Measurements from ENCODE around the gene HOMEZ. TPM values are rescaled to one million over a fixed set of nuclear protein-coding genes. Genes with fewer than 3 reads are reported as not detected.
A peak's percentile ranks its signal among the peaks of the same experiment; 100 is the strongest.

Gene HOMEZ
- total RNA-seq, 1 donor from 2014 or later, result 11.0 TPM

DNA sequence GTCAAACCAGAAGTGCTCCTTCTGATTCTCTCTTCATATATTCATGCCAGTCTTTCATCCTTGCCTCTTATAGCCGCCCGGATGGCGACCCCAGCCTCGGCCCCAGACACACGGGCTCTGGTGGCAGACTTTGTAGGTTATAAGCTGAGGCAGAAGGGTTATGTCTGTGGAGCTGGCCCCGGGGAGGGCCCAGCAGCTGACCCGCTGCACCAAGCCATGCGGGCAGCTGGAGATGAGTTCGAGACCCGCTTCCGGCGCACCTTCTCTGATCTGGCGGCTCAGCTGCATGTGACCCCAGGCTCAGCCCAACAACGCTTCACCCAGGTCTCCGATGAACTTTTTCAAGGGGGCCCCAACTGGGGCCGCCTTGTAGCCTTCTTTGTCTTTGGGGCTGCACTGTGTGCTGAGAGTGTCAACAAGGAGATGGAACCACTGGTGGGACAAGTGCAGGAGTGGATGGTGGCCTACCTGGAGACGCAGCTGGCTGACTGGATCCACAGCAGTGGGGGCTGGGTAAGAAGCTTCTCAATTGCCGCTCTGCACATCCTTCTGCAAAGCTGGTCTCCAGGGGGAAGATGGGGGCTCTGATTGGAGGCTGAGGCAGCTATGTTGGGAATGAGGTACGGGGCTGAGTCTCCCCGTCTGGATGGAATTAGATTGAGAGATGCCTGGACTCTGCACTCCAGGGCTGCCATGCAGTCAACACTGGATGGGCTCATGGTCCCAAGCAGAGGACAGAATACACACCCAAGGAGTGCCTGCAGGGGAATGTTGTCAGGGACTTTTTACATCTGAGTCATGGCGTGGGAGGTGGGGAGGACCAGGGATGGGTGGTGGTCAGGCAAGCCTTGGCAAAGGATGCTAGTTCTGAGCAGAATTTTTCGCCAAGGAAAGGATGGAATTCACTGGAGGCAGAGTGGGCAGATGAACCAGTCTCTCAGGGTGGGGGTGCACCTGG is 22.0 kb upstream of the HOMEZ start:
- DNase-seq (no peak), ATAC-seq (no peak)
- H3K4me1 ChIP-seq, result peaks cover 31% of the 10 kb centered on the region

GRCh38 chr14:23307146-23307530 is 21.2 kb upstream of the HOMEZ start:
- peaks cover 19% of the 10 kb centered on the region for H3K36me3 ChIP-seq
- no peak for DNase-seq
- TF ChIP-seq, protein P1, sequence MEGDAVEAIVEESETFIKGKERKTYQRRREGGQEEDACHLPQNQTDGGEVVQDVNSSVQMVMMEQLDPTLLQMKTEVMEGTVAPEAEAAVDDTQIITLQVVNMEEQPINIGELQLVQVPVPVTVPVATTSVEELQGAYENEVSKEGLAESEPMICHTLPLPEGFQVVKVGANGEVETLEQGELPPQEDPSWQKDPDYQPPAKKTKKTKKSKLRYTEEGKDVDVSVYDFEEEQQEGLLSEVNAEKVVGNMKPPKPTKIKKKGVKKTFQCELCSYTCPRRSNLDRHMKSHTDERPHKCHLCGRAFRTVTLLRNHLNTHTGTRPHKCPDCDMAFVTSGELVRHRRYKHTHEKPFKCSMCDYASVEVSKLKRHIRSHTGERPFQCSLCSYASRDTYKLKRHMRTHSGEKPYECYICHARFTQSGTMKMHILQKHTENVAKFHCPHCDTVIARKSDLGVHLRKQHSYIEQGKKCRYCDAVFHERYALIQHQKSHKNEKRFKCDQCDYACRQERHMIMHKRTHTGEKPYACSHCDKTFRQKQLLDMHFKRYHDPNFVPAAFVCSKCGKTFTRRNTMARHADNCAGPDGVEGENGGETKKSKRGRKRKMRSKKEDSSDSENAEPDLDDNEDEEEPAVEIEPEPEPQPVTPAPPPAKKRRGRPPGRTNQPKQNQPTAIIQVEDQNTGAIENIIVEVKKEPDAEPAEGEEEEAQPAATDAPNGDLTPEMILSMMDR (IDR thresholded peaks at IDR 0.05), result no peak
- intact Hi-C loops (cut with DNase I), result no loop called here
- H3K27ac ChIP-seq, result peak overlapping the region; percentile 89
- peaks cover 33% of the 10 kb centered on the region for H3K4me1 ChIP-seq
- H3K4me3 ChIP-seq, result peak overlapping the region; percentile 79
- no peaks in the 10 kb centered on the region for H3K27me3 ChIP-seq
- no peaks in the 10 kb centered on the region for H3K9me3 ChIP-seq
- no peak for ATAC-seq

More for the DNA sequence above, 22.0 kb upstream of the HOMEZ start:
- no peak overlapping the region for H3K27ac ChIP-seq
- intact Hi-C loops (cut with DNase I), result no loop called here
- H3K36me3 ChIP-seq, result peaks cover 19% of the 10 kb centered on the region
- peak overlapping the region; percentile 79 for H3K4me3 ChIP-seq
- no peaks in the 10 kb centered on the region for H3K27me3 ChIP-seq
- TF ChIP-seq, protein P1 (IDR thresholded peaks at IDR 0.05), result no peak
- H3K9me3 ChIP-seq, result no peaks in the 10 kb centered on the region

DNA sequence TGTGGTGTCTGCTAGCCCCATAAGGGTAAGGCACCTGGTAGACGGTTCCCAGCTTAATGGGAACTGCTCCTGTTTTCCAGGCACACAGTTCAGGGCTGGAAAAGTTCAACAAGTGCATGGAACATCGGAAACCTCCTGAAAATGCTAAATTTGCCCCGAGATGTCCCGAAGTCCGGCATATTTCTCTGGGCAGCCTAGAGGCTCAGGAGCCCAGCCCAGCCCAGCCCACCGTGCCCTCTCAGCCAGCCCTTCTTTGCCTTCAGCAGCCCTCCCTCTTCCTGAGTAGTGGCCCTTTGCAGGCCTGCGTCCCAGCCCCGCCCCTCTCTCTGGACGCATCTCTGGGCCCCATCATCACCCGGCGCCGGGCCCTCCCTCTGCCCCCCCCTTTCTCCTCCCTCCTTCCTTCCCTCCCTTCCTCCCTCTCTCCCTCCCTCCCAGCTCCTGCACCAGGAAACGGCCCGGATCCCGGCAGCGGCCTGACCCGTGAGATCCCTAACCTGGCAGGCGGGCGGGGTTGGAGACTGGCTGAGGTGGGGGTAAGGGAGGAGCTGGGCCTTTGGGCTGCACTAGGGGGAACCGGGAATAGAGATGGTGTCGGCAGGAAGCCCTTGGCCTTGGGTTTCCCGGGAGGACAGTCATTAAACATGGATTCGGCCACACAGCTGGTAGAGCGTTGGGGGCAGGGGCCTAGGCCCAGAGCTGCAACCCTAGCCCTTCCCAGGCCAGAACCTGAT is 20.6 kb upstream of the HOMEZ start, which contains the start of gene BCL2L2:
TSS of gene BCL2L2 (plus strand) at position 422 of the 734 bp plus-strand sequence. CDS start 935 bp downstream, outside the sequence.
- Histone ChIP-seq H3K36me3 (peaks cover 19% of the 10 kb centered on the region), H3K4me1 (peaks cover 33% of the 10 kb centered on the region), H3K27me3 (no peaks in the 10 kb centered on the region), H3K27ac (peak within 1 kb of the TSS; percentile 89), H3K4me3 (peak within 1 kb of the TSS; percentile 79), H3K9me3 (no peaks in the 10 kb centered on the region)
- ATAC-seq (peak; percentile 82), DNase-seq (peak; percentile 95)
- intact Hi-C loops (cut with DNase I), result no loop called here
- TF ChIP-seq, protein P1 (IDR thresholded peaks at IDR 0.05), result no peak

GRCh38 chr14:23302290-23303225 is 16.6 kb upstream of the HOMEZ start, which contains the start of gene PPP1R3E:
PPP1R3E (minus strand) TSS chr14:23302859; CDS start chr14:23302576, 283 bp downstream.
- peaks cover 36% of the 10 kb centered on the region for H3K4me1 ChIP-seq
- intact Hi-C loops (cut with DNase I), result no loop called here
- DNase-seq (peak; percentile 88), ATAC-seq (peak; percentile 49)
- H3K4me3 ChIP-seq, result peak within 1 kb of the TSS; percentile 66
- TF ChIP-seq, protein P1 (IDR thresholded peaks at IDR 0.05), result no peak
- H3K27me3 ChIP-seq, result no peaks in the 10 kb centered on the region
- peak within 1 kb of the TSS; percentile 92 for H3K27ac ChIP-seq
- H3K36me3 ChIP-seq, result peaks cover 15% of the 10 kb centered on the region
- no peaks in the 10 kb centered on the region for H3K9me3 ChIP-seq

GRCh38 chr14:23301969-23302289 is 16.0 kb upstream of the HOMEZ start:
- no peak for DNase-seq
- Histone ChIP-seq H3K36me3 (peaks cover 18% of the 10 kb centered on the region), H3K27ac (peak overlapping the region; percentile 92), H3K27me3 (no peaks in the 10 kb centered on the region), H3K4me1 (peaks cover 31% of the 10 kb centered on the region), H3K4me3 (peak overlapping the region; percentile 66), H3K9me3 (no peaks in the 10 kb centered on the region)
- intact Hi-C loops (cut with DNase I), result no loop called here
- ATAC-seq, result peak; percentile 5
- TF ChIP-seq, protein P1 (IDR thresholded peaks at IDR 0.05), result no peak
